Measurements from ENCODE around the gene HCAR3. TPM values are rescaled to one million over a fixed set of nuclear protein-coding genes. Genes with fewer than 3 reads are reported as not detected.
"Not testable (repeated sequence)": the region's sequence is repeated elsewhere in the genome, so short reads cannot be mapped to it uniquely, and the experiment has no call there.

Gene HCAR3
- polyA plus RNA-seq, 1 donor from 2014 or later: not detected

DNA sequence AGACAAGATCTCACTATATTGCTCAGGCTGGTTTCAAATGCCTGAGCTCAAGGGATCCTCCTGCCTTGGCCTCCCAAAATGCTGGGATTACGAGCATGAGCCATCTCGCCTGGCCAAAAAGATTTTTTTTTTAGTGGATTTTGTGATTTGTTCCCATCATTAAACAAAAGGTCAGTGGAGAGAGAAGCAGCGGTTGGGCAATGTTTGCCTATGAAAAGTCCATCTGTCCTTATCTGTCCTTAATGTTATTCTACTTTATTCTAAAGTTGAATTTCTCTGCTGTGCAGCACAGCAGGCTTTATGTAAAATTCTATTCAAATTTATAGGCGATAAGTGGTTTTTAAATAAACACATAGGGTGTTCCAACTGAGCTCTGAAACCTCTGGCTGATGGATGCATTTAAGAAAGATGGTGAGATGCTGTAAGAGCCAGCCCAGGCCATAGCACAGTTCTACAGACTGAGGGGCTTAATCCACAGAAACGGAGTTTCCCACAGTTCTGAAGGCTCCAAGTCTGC is 32.3 kb downstream of the HCAR3 start:
- Histone ChIP-seq H3K9me2 (ENCODE audit: insufficient read depth, low read length) (no peaks in the 10 kb centered on the region), H3K36me3 (ENCODE audit: insufficient read depth, low read length) (no peaks in the 10 kb centered on the region), H3K27me3 (ENCODE audit: insufficient read depth, low read depth, low read length) (no peaks in the 10 kb centered on the region), H3K4me3 (ENCODE audit: low read length) (no peak overlapping the region), H4K20me1 (ENCODE audit: insufficient read depth) (no peaks in the 10 kb centered on the region), H3K4me2 (ENCODE audit: low read length) (no peak overlapping the region), H2AFZ (ENCODE audit: low read depth, low read length) (no peak overlapping the region), H3K79me2 (replicated peaks; ENCODE audit: insufficient read depth, low read length) (no peaks in the 10 kb centered on the region), H3K9ac (ENCODE audit: low read length) (no peak overlapping the region), H3F3A (ENCODE audit: insufficient read depth, low read length, poor library complexity, severe bottlenecking) (no peaks in the 10 kb centered on the region), H3K9me3 (ENCODE audit: low read length) (no peaks in the 10 kb centered on the region), H3K27ac (ENCODE audit: low read length) (no peak overlapping the region)
- TF ChIP-seq MXI1 (conservative IDR thresholded peaks at IDR 0.05; ENCODE audit: poor library complexity, severe bottlenecking) (no peak), SMC3 (conservative IDR thresholded peaks at IDR 0.05; ENCODE audit: poor library complexity) (no peak), RAD21 (conservative IDR thresholded peaks at IDR 0.05) (no peak)

DNA sequence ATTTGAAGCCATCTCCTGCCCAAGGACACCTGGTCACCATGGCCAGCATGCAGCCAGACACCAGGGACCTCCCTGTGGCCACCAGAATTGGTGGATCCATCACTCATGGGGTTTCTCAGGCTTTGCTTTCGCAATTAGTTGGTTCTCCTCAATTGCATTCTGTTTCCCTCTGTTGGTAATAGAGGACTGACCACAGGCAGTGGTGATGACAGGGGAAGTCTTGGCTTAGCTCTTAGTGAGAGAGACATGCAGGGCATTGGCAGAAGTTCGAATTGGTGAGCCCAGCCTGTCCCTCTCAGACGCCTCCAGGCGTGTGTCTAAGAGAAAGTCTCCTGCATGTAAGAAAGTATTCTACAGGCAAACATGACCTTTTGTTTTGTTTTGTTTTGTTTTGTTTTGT is 34.8 kb downstream of the HCAR3 start:
- Histone ChIP-seq H3K36me3 (ENCODE audit: insufficient read depth, low read length) (no peaks in the 10 kb centered on the region), H3K9ac (ENCODE audit: low read length) (no peak overlapping the region), H3K79me2 (replicated peaks; ENCODE audit: insufficient read depth, low read length) (no peaks in the 10 kb centered on the region), H3K9me2 (ENCODE audit: insufficient read depth, low read length) (no peaks in the 10 kb centered on the region), H3K27ac (ENCODE audit: low read length) (no peak overlapping the region), H3K27me3 (ENCODE audit: insufficient read depth, low read depth, low read length) (no peaks in the 10 kb centered on the region), H3K4me2 (ENCODE audit: low read length) (no peak overlapping the region), H3K9me3 (ENCODE audit: low read length) (no peaks in the 10 kb centered on the region), H3K4me3 (ENCODE audit: low read length) (no peak overlapping the region), H2AFZ (ENCODE audit: low read depth, low read length) (no peak overlapping the region), H4K20me1 (ENCODE audit: insufficient read depth) (no peaks in the 10 kb centered on the region), H3F3A (ENCODE audit: insufficient read depth, low read length, poor library complexity, severe bottlenecking) (no peaks in the 10 kb centered on the region)
- no peak for TF ChIP-seq TAF1 (IDR thresholded peaks at IDR 0.05; ENCODE audit: low read depth)
- TF ChIP-seq, protein P1, sequence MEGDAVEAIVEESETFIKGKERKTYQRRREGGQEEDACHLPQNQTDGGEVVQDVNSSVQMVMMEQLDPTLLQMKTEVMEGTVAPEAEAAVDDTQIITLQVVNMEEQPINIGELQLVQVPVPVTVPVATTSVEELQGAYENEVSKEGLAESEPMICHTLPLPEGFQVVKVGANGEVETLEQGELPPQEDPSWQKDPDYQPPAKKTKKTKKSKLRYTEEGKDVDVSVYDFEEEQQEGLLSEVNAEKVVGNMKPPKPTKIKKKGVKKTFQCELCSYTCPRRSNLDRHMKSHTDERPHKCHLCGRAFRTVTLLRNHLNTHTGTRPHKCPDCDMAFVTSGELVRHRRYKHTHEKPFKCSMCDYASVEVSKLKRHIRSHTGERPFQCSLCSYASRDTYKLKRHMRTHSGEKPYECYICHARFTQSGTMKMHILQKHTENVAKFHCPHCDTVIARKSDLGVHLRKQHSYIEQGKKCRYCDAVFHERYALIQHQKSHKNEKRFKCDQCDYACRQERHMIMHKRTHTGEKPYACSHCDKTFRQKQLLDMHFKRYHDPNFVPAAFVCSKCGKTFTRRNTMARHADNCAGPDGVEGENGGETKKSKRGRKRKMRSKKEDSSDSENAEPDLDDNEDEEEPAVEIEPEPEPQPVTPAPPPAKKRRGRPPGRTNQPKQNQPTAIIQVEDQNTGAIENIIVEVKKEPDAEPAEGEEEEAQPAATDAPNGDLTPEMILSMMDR (IDR thresholded peaks at IDR 0.05; ENCODE audit: poor library complexity, severe bottlenecking): no peak
- TF ChIP-seq, protein P2, sequence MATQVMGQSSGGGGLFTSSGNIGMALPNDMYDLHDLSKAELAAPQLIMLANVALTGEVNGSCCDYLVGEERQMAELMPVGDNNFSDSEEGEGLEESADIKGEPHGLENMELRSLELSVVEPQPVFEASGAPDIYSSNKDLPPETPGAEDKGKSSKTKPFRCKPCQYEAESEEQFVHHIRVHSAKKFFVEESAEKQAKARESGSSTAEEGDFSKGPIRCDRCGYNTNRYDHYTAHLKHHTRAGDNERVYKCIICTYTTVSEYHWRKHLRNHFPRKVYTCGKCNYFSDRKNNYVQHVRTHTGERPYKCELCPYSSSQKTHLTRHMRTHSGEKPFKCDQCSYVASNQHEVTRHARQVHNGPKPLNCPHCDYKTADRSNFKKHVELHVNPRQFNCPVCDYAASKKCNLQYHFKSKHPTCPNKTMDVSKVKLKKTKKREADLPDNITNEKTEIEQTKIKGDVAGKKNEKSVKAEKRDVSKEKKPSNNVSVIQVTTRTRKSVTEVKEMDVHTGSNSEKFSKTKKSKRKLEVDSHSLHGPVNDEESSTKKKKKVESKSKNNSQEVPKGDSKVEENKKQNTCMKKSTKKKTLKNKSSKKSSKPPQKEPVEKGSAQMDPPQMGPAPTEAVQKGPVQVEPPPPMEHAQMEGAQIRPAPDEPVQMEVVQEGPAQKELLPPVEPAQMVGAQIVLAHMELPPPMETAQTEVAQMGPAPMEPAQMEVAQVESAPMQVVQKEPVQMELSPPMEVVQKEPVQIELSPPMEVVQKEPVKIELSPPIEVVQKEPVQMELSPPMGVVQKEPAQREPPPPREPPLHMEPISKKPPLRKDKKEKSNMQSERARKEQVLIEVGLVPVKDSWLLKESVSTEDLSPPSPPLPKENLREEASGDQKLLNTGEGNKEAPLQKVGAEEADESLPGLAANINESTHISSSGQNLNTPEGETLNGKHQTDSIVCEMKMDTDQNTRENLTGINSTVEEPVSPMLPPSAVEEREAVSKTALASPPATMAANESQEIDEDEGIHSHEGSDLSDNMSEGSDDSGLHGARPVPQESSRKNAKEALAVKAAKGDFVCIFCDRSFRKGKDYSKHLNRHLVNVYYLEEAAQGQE (IDR thresholded peaks at IDR 0.05; ENCODE audit: borderline replicate concordance): no peak
- no peak for TF ChIP-seq RAD21 (conservative IDR thresholded peaks at IDR 0.05)

DNA sequence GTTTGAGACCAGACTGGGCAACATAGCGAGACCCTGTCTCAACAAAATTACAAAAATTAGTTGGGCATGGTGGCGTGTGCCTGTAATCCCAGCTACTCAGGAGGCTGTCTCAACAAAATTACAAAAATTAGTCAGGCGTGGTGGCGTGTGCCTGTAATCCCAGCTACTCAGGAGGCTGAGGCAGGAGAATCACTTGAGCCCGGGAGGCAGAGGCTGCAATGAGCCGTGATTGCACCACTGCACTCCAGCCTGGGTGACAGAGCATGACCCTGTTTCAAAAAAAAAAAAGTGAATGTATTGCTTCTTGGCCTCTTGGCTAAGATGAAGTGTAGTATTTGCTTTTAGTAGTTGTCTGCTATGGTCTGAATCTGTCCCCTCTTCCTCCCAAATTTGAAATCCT is 35.6 kb downstream of the HCAR3 start:
- H3F3A ChIP-seq (ENCODE audit: insufficient read depth, low read length, poor library complexity, severe bottlenecking); H4K20me1 ChIP-seq (ENCODE audit: insufficient read depth); H3K9ac ChIP-seq (ENCODE audit: low read length); H3K9me2 ChIP-seq (ENCODE audit: insufficient read depth, low read length); H3K4me2 ChIP-seq (ENCODE audit: low read length); H3K27me3 ChIP-seq (ENCODE audit: insufficient read depth, low read depth, low read length); H3K79me2 ChIP-seq (replicated peaks; ENCODE audit: insufficient read depth, low read length); H3K4me3 ChIP-seq (ENCODE audit: low read length); H3K27ac ChIP-seq (ENCODE audit: low read length); H2AFZ ChIP-seq (ENCODE audit: low read depth, low read length); H3K36me3 ChIP-seq (ENCODE audit: insufficient read depth, low read length); H3K9me3 ChIP-seq (ENCODE audit: low read length): not testable (repeated sequence)

DNA sequence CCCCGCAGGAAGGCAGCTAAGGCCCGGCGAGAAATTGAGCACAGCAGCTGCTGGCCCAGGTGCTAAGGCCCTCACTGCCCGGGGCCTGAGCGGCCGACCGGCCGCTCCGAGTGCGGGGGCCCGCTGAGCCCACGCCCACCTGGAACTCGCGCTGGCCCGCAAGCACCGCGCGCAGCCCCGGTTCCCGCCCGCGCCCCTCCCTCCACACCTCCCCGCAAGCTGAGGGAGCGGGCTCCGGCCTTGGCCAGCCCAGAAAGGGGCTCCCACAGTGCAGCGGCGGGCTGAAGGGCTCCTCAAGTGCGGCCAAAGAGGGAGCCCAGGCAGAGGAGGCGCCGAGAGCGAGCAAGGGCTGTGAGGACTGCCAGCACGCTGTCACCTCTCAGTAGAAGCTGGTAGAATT is 39.8 kb downstream of the HCAR3 start:
- not testable (repeated sequence) for H3K9me2 ChIP-seq (ENCODE audit: insufficient read depth, low read length); H3K4me3 ChIP-seq (ENCODE audit: low read length); H3K79me2 ChIP-seq (replicated peaks; ENCODE audit: insufficient read depth, low read length); H3K36me3 ChIP-seq (ENCODE audit: insufficient read depth, low read length); H3K27me3 ChIP-seq (ENCODE audit: insufficient read depth, low read depth, low read length); H3K27ac ChIP-seq (ENCODE audit: low read length); H3K4me2 ChIP-seq (ENCODE audit: low read length); H3K9me3 ChIP-seq (ENCODE audit: low read length); H4K20me1 ChIP-seq (ENCODE audit: insufficient read depth); H3K9ac ChIP-seq (ENCODE audit: low read length); H3F3A ChIP-seq (ENCODE audit: insufficient read depth, low read length, poor library complexity, severe bottlenecking); H2AFZ ChIP-seq (ENCODE audit: low read depth, low read length)

DNA sequence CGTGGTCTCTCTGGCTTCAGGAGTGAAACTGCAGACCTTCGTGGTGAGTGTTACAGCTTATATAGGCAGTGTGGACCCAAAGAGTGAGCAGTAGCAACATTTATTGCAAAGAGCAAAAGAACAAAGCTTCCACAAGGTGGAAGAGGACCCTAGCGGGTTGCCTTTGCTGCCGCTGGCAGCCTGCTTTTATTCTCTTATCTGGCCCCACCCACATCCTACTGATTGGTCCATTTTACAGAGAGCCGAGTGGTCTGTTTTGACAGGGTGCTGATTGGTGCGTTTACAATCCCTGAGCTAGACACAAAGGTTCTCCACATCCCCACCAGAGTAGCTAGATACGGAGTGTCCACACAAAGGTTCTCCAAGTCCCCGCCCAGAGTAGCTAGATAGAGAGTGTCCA is 40.6 kb downstream of the HCAR3 start:
- not testable (repeated sequence) for H3K9me2 ChIP-seq (ENCODE audit: insufficient read depth, low read length); H4K20me1 ChIP-seq (ENCODE audit: insufficient read depth); H3K27ac ChIP-seq (ENCODE audit: low read length); H3K79me2 ChIP-seq (replicated peaks; ENCODE audit: insufficient read depth, low read length); H3F3A ChIP-seq (ENCODE audit: insufficient read depth, low read length, poor library complexity, severe bottlenecking); H3K9me3 ChIP-seq (ENCODE audit: low read length); H3K4me2 ChIP-seq (ENCODE audit: low read length); H3K9ac ChIP-seq (ENCODE audit: low read length); H3K4me3 ChIP-seq (ENCODE audit: low read length); H3K27me3 ChIP-seq (ENCODE audit: insufficient read depth, low read depth, low read length); H2AFZ ChIP-seq (ENCODE audit: low read depth, low read length); H3K36me3 ChIP-seq (ENCODE audit: insufficient read depth, low read length)
